Astrocyte of the cerebellum (primary cell): ENCODE results near the gene EPHA2.
"Not testable (repeated sequence)": the region's sequence is repeated elsewhere in the genome, so short reads cannot be mapped to it uniquely, and the experiment has no call there.

Source experiments
- DNase-seq: peaks from one replicate; pipeline ENCODE4 v3.0.0-alpha.2; 2011; ENCODE audit warnings: low read depth
- H3K4me3 ChIP-seq: 2 replicates; pipeline ENCODE4 v1.5.1; 2011; ENCODE audit warnings: mild to moderate bottlenecking, low read depth, low read length, moderate library complexity
- CTCF ChIP-seq: IDR thresholded peaks from 2 replicates; pipeline ENCODE4 v1.5.1; 2012; ENCODE audit warnings: low read length, low read depth, moderate library complexity, mild to moderate bottlenecking; ENCODE audit errors: missing control alignments
- in situ Hi-C: cut with HindIII; loops from 2 replicates; pipeline ENCODE4 v1.10.0; 2017; ENCODE audit warnings: low sequenced_read_pairs

Gene EPHA2

GRCh38 chr1:16199700-16200099, 43.8 kb upstream of the EPHA2 start:
- no peak for DNase-seq
- no peak overlapping the region for H3K4me3 ChIP-seq
- in situ Hi-C loops: no loop called here
- no peak for TF ChIP-seq CTCF

- no peak overlapping the region for H3K4me3 ChIP-seq
- in situ Hi-C loops: no loop called here
- TF ChIP-seq CTCF: no peak
- no peak for DNase-seq
These were observed 43.3 kb upstream of the EPHA2 start for GRCh38 chr1:16199157-16199501.

- DNase-seq: no peak
- in situ Hi-C loops: no loop called here
- no peak overlapping the region for H3K4me3 ChIP-seq
- TF ChIP-seq CTCF: no peak
These were observed 42.7 kb upstream of the EPHA2 start for GRCh38 chr1:16198444-16199156.

- in situ Hi-C loops: no loop called here
These were observed 41.0 kb upstream of the EPHA2 start for GRCh38 chr1:16196874-16197273.

GRCh38 chr1:16196139-16196538, 40.3 kb upstream of the EPHA2 start:
- DNase-seq, H3K4me3 ChIP-seq, in situ Hi-C loops: not testable (repeated sequence)

More at GRCh38 chr1:16196874-16197273, 41.0 kb upstream of the EPHA2 start:
- H3K4me3 ChIP-seq: no peak overlapping the region
- TF ChIP-seq CTCF: no peak
- no peak for DNase-seq

- DNase-seq: no peak
- in situ Hi-C loops: no loop called here
- no peak for TF ChIP-seq CTCF
- H3K4me3 ChIP-seq: no peak overlapping the region
These were observed 39.6 kb upstream of the EPHA2 start for GRCh38 chr1:16195518-16195905.

- no peak overlapping the region for H3K4me3 ChIP-seq
- in situ Hi-C loops: no loop called here
- no peak for TF ChIP-seq CTCF
- DNase-seq: no peak
These were observed 36.2 kb upstream of the EPHA2 start for GRCh38 chr1:16191916-16192546.
